GM10266 (cell line): ENCODE data around the gene RRAS2.

Experiments used
- DNase-seq: peaks from one replicate; pipeline ENCODE4 v3.0.0; 2012; ENCODE audit errors: extremely low spot score
- CTCF ChIP-seq: IDR thresholded peaks from 2 replicates; pipeline ENCODE4 v1.5.1; 2012; ENCODE audit warnings: mild to moderate bottlenecking, low read depth; ENCODE audit not compliant: control insufficient read depth, insufficient read depth; ENCODE audit errors: missing control alignments

RRAS2 gene

GRCh38 chr11:14336507-14337503 lies 22.2 kb downstream of the RRAS2 start:
- DNase-seq = no peak

GRCh38 chr11:14335712-14336111 lies 23.3 kb downstream of the RRAS2 start:
- no peak for TF ChIP-seq CTCF
- DNase-seq = no peak

More at GRCh38 chr11:14336507-14337503, 22.2 kb downstream of the RRAS2 start:
- no peak for TF ChIP-seq CTCF

GRCh38 chr11:14334893-14335292 lies 24.1 kb downstream of the RRAS2 start:
- TF ChIP-seq CTCF = no peak
- DNase-seq = no peak

- no peak for DNase-seq
- TF ChIP-seq CTCF = no peak
These were observed 24.8 kb downstream of the RRAS2 start for GRCh38 chr11:14334192-14334591.

GRCh38 chr11:14331476-14332136 lies 27.4 kb downstream of the RRAS2 start:
- no peak for TF ChIP-seq CTCF
- no peak for DNase-seq

GRCh38 chr11:14330881-14331280 lies 28.1 kb downstream of the RRAS2 start:
- no peak for TF ChIP-seq CTCF
- DNase-seq = no peak

- no peak for TF ChIP-seq CTCF
- DNase-seq = no peak
These were observed 29.3 kb downstream of the RRAS2 start for GRCh38 chr11:14329702-14330101.
